H9 (cell line): ENCODE results near the gene TAF8. TPM values are rescaled to one million over a fixed set of nuclear protein-coding genes. Genes with fewer than 3 reads are reported as not detected.

Experiments
- DNase-seq: peaks from one replicate; pipeline ENCODE4 v3.0.0-alpha.2; 2017
- H2AFZ ChIP-seq: one replicate; pipeline ENCODE4 v1.6.1; 2013; ENCODE audit warnings: mild to moderate bottlenecking, low read length, control low read depth, moderate library complexity
- H2AK5ac ChIP-seq: 2 replicates; pipeline ENCODE4 v1.6.1; 2013; ENCODE audit warnings: low read length, control low read depth, mixed read lengths; ENCODE audit not compliant: insufficient read length
- H2BK120ac ChIP-seq: one replicate; pipeline ENCODE4 v1.6.1; 2013; ENCODE audit warnings: low read depth, mild to moderate bottlenecking, low read length, control low read depth, inconsistent platforms; ENCODE audit not compliant: poor library complexity, severe bottlenecking
- H2BK12ac ChIP-seq: 2 replicates; pipeline ENCODE4 v1.6.1; 2013; ENCODE audit warnings: low read length, control low read depth, mixed read lengths, low read depth; ENCODE audit not compliant: insufficient read length
- H2BK15ac ChIP-seq: 2 replicates; pipeline ENCODE4 v1.6.1; 2013; ENCODE audit warnings: low read depth, low read length, control low read depth
- H2BK20ac ChIP-seq: one replicate; pipeline ENCODE4 v1.6.1; 2013; ENCODE audit warnings: low read depth, mild to moderate bottlenecking, low read length, control low read depth, inconsistent platforms; ENCODE audit not compliant: poor library complexity, severe bottlenecking
- H2BK5ac ChIP-seq: 2 replicates; pipeline ENCODE4 v1.6.1; 2013; ENCODE audit warnings: low read length, control low read depth, mixed read lengths; ENCODE audit not compliant: insufficient read length
- H3K14ac ChIP-seq: 2 replicates; pipeline ENCODE4 v1.6.1; 2013; ENCODE audit warnings: low read length, control low read depth; ENCODE audit not compliant: insufficient read depth
- H3K18ac ChIP-seq: 2 replicates; pipeline ENCODE4 v1.6.1; 2013; ENCODE audit warnings: low read depth, mild to moderate bottlenecking, mixed read lengths, low read length, control low read depth; ENCODE audit not compliant: insufficient read length
- H3K23ac ChIP-seq: 2 replicates; pipeline ENCODE4 v1.6.1; 2013; ENCODE audit warnings: low read length, control low read depth, mixed read lengths, low read depth; ENCODE audit not compliant: insufficient read length
- H3K23me2 ChIP-seq: 2 replicates; pipeline ENCODE4 v1.6.1; 2013; ENCODE audit warnings: low read depth, mild to moderate bottlenecking, mixed read lengths, low read length, control low read depth; ENCODE audit not compliant: insufficient read length, poor library complexity, severe bottlenecking
- H3K27ac ChIP-seq: 2 replicates; pipeline ENCODE4 v1.5.1; 2013; ENCODE audit warnings: low read length, control low read depth, mixed read lengths, low read depth; ENCODE audit not compliant: insufficient read length
- H3K27me3 ChIP-seq: 2 replicates; pipeline ENCODE4 v1.6.1; 2013; ENCODE audit warnings: low read length, control low read depth, inconsistent platforms; ENCODE audit not compliant: insufficient read depth
- H3K4ac ChIP-seq: 2 replicates; pipeline ENCODE4 v1.6.1; 2013; ENCODE audit warnings: low read depth, mild to moderate bottlenecking, control low read depth, inconsistent platforms, low read length, moderate library complexity
- H3K4me1 ChIP-seq: 2 replicates; pipeline ENCODE4 v1.6.1; 2013; ENCODE audit warnings: low read length, control low read depth, inconsistent platforms; ENCODE audit not compliant: insufficient read depth
- H3K4me2 ChIP-seq: 2 replicates; pipeline ENCODE4 v1.6.1; 2013; ENCODE audit warnings: low read length, control low read depth, mixed read lengths; ENCODE audit not compliant: insufficient read length, insufficient read depth
- H3K56ac ChIP-seq: 2 replicates; pipeline ENCODE4 v1.6.1; 2013; ENCODE audit warnings: low read depth, mild to moderate bottlenecking, mixed read lengths, low read length, control low read depth; ENCODE audit not compliant: insufficient read length
- H3K79me1 ChIP-seq: 2 replicates; pipeline ENCODE4 v1.6.1; 2013; ENCODE audit warnings: low read depth, mild to moderate bottlenecking, moderate library complexity, low read length, control low read depth, inconsistent platforms; ENCODE audit not compliant: insufficient read depth, poor library complexity, severe bottlenecking
- H3K79me2 ChIP-seq: 2 replicates; pipeline ENCODE4 v1.6.1; 2013; ENCODE audit warnings: low read length, control low read depth, inconsistent platforms; ENCODE audit not compliant: insufficient read depth
- H3K9ac ChIP-seq: 2 replicates; pipeline ENCODE4 v1.6.1; 2013; ENCODE audit warnings: low read length, control low read depth, mixed read lengths; ENCODE audit not compliant: insufficient read length; ENCODE audit errors: extremely low read depth
- H3K9me3 ChIP-seq: one replicate; pipeline ENCODE4 v1.6.1; 2013; ENCODE audit warnings: low read depth, low read length, inconsistent platforms; ENCODE audit not compliant: control insufficient read depth
- H3T11ph ChIP-seq: one replicate; pipeline ENCODE4 v1.6.1; 2013; ENCODE audit warnings: mild to moderate bottlenecking, low read length, control low read depth, inconsistent platforms
- H4K20me1 ChIP-seq: one replicate; pipeline ENCODE4 v1.6.1; 2013; ENCODE audit not compliant: control insufficient read depth, insufficient read length, insufficient read depth
- H4K5ac ChIP-seq: 2 replicates; pipeline ENCODE4 v1.6.1; 2013; ENCODE audit warnings: low read depth, mild to moderate bottlenecking, mixed read lengths, low read length, control low read depth; ENCODE audit not compliant: insufficient read length
- H4K8ac ChIP-seq: replicated peaks from 2 replicates; pipeline ENCODE4 v1.6.1; 2013; ENCODE audit warnings: low read length, control low read depth, mixed read lengths, low read depth; ENCODE audit not compliant: insufficient read length
- H4K91ac ChIP-seq: 2 replicates; pipeline ENCODE4 v1.6.1; 2013; ENCODE audit warnings: low read depth, mild to moderate bottlenecking, moderate library complexity, mixed read lengths, low read length, control low read depth; ENCODE audit not compliant: insufficient read length
- H3K27ac Mint-ChIP-seq, 3 experiments: 2 replicates in 2 of 3; 3 replicates in 1 of 3; pipeline ENCODE4 v1.8.0; 2020 to 2021; ENCODE audit warnings: mixed read lengths in 3 of 3, mild to moderate bottlenecking in 1 of 3, moderate library complexity in 1 of 3
- H3K27me3 Mint-ChIP-seq: 2 replicates; pipeline ENCODE4 v1.8.0; 2021; ENCODE audit warnings: low read depth, mild to moderate bottlenecking, moderate library complexity, mixed read lengths
- H3K36me3 Mint-ChIP-seq, 3 experiments: 2 replicates in 2 of 3; 3 replicates in 1 of 3; pipeline ENCODE4 v1.8.0; 2020 to 2021; ENCODE audit warnings: low read depth in 3 of 3, mixed read lengths in 3 of 3; ENCODE audit not compliant: insufficient read depth in 1 of 3
- H3K4me1 Mint-ChIP-seq, 2 experiments: 2 replicates each; pipeline ENCODE4 v1.8.0; 2020; ENCODE audit warnings: mixed read lengths in 2 of 2
- H3K4me3 Mint-ChIP-seq, 2 experiments: 2 replicates in 1 of 2; 3 replicates in 1 of 2; pipeline ENCODE4 v1.8.0; 2020 to 2021; ENCODE audit warnings: mild to moderate bottlenecking in 2 of 2, mixed read lengths in 2 of 2, moderate library complexity in 1 of 2
- H3K9me3 Mint-ChIP-seq, 2 experiments: 2 replicates in 1 of 2; 3 replicates in 1 of 2; pipeline ENCODE4 v1.8.0; 2020; ENCODE audit warnings: mild to moderate bottlenecking in 2 of 2, mixed read lengths in 2 of 2, moderate library complexity in 1 of 2
- CTCF ChIP-seq: fragments of 200-600 bp; sonication (generic); conservative IDR thresholded peaks from 3 replicates; pipeline ENCODE4 v1.8.0; 2021; ENCODE audit warnings: antibody characterized with exemption, mild to moderate bottlenecking
- WGBS: extraction: QIAGEN DNeasy Blood & Tissue Kit; methylation state at CpG from one replicate; pipeline ENCODE4 v1.1.7; 2013; ENCODE audit warnings: missing lambda C conversion rate, low lambda C conversion rate, mixed read lengths; ENCODE audit not compliant: insufficient read length; ENCODE audit errors: extremely low coverage; 5-methylcytosine and 5-hydroxymethylcytosine counted together
- total RNA-seq: library from RNA; stranded (reverse); gene quantifications from 2 replicates; pipeline ENCODE4 v1.2.1, GENCODE V29; 2021

The TAF8 gene
- total RNA-seq, 1 experiment from 2014 or later, result 30.4 TPM

GRCh38 chr6:42071881-42072583 is 21.7 kb downstream of the TAF8 start:
- Histone ChIP-seq H2AFZ (no peak overlapping the region), H3K4me1 (no peaks in the 10 kb centered on the region), H3T11ph (no peak overlapping the region), H3K79me1 (no peaks in the 10 kb centered on the region), H2AK5ac (no peak overlapping the region), H4K91ac (no peak overlapping the region), H3K23me2 (no peaks in the 10 kb centered on the region), H3K23ac (no peak overlapping the region), H4K20me1 (no peaks in the 10 kb centered on the region), H3K56ac (no peak overlapping the region), H3K27me3 (no peaks in the 10 kb centered on the region), H3K9ac (no peak overlapping the region), H4K5ac (no peak overlapping the region), H3K27ac (no peak overlapping the region), H3K9me3 (no peaks in the 10 kb centered on the region), H3K79me2 (no peaks in the 10 kb centered on the region), H2BK5ac (no peak overlapping the region), H3K18ac (no peak overlapping the region), H2BK15ac (no peak overlapping the region), H3K14ac (no peak overlapping the region), H2BK20ac (no peak overlapping the region), H2BK12ac (no peak overlapping the region), H4K8ac (no peak overlapping the region), H3K4ac (no peak overlapping the region), H2BK120ac (no peak overlapping the region), H3K4me2 (no peak overlapping the region)
- WGBS, result no CpG with 5 or more reads among the region's 6 CpGs
- no peaks in the 10 kb centered on the region for H3K4me1 Mint-ChIP-seq
- no peak for TF ChIP-seq CTCF
- DNase-seq, result no peak
- peaks cover 20 to 41% (median 37%) of the 10 kb centered on the region in 3 experiments for H3K36me3 Mint-ChIP-seq
- no peaks in the 10 kb centered on the region for H3K9me3 Mint-ChIP-seq
- no peaks in the 10 kb centered on the region for H3K27me3 Mint-ChIP-seq
- no peak overlapping the region for H3K27ac Mint-ChIP-seq
- H3K4me3 Mint-ChIP-seq, result no peak overlapping the region
